ENCODE data around the gene PLK2. TPM values are rescaled to one million over a fixed set of nuclear protein-coding genes. Genes with fewer than 3 reads are reported as not detected.

PLK2 gene
- total and polyA plus RNA-seq, 7 donors, result 4.0 to 23.3 (median 7.2) TPM

GRCh38 chr5:58452566-58453258, 7.2 kb downstream of the PLK2 start:
- peaks cover 5 to 51% of the 10 kb centered on the region in 2 donors for H3K36me3 ChIP-seq (ENCODE audit: insufficient read depth in 1 of 2, low read depth in 1 of 2)
- no peak overlapping the region for H3K4me3 ChIP-seq
- 85 to 90% (median 88%) methylated on average over 3 of the region's 3 CpGs for WGBS, 3 donors
- no peaks in the 10 kb centered on the region for H3K27me3 ChIP-seq (ENCODE audit: insufficient read depth in 3 of 3, low read length in 2 of 3)
- ATAC-seq (no peak), DNase-seq (no peak)
- H3K27ac ChIP-seq, result no peak overlapping the region
- no peak for TF ChIP-seq CTCF (IDR thresholded peaks at IDR 0.05)
- intact Hi-C loops (cut with DNase I), result loop anchor here (10.0 kb wide), 2 partner anchors 188 to 198 kb away; no protein-coding TSS in a partner anchor
- H3K4me1 ChIP-seq, result peaks cover 7% of the 10 kb centered on the region
- no peaks in the 10 kb centered on the region for H3K9me3 ChIP-seq

GRCh38 chr5:58451732-58452565, 7.9 kb downstream of the PLK2 start:
- 86 to 90% (median 88%) methylated on average over 8 of the region's 8 CpGs for WGBS, 3 donors
- Histone ChIP-seq H3K9me3 (no peaks in the 10 kb centered on the region), H3K27ac (no peak overlapping the region), H3K4me1 (peaks cover 7% of the 10 kb centered on the region), H3K4me3 (no peak overlapping the region), H3K27me3 (ENCODE audit: insufficient read depth in 3 of 3, low read length in 2 of 3) (no peaks in the 10 kb centered on the region), H3K36me3 (ENCODE audit: insufficient read depth in 1 of 2, low read depth in 1 of 2) (peaks cover under 1 to 43% of the 10 kb centered on the region in 2 donors)
- DNase-seq (no peak), ATAC-seq (no peak)
- intact Hi-C loops (cut with DNase I), result loop anchor here (10.0 kb wide), 2 partner anchors 187 to 197 kb away; no protein-coding TSS in a partner anchor
- no peak for TF ChIP-seq CTCF (IDR thresholded peaks at IDR 0.05)

- H3K4me1 ChIP-seq, result peaks cover 7% of the 10 kb centered on the region
- intact Hi-C loops (cut with DNase I), result loop anchor here (10.0 kb wide), 2 partner anchors 186 to 196 kb away; no protein-coding TSS in a partner anchor
- DNase-seq (no peak), ATAC-seq (no peak)
- H3K27me3 ChIP-seq (ENCODE audit: insufficient read depth in 3 of 3, low read length in 2 of 3), result no peaks in the 10 kb centered on the region
- H3K4me3 ChIP-seq, result no peak overlapping the region
- H3K9me3 ChIP-seq, result no peaks in the 10 kb centered on the region
- 79 to 84% (median 81%) methylated on average over 10 of the region's 10 CpGs for WGBS, 3 donors
- no peak for TF ChIP-seq CTCF (IDR thresholded peaks at IDR 0.05)
- H3K36me3 ChIP-seq (ENCODE audit: insufficient read depth in 1 of 2, low read depth in 1 of 2), result peaks cover 0 to 34% of the 10 kb centered on the region in 2 donors
- no peak overlapping the region for H3K27ac ChIP-seq
Measured at GRCh38 chr5:58450811-58451629, 8.9 kb downstream of the PLK2 start.

- H3K27ac ChIP-seq, result no peak overlapping the region
- intact Hi-C loops (cut with DNase I), result loop anchor here (10.0 kb wide), 2 partner anchors 185 to 195 kb away; no protein-coding TSS in a partner anchor
Measured at GRCh38 chr5:58450018-58450417, 9.9 kb downstream of the PLK2 start.

More at GRCh38 chr5:58450018-58450417, 9.9 kb downstream of the PLK2 start:
- no peak overlapping the region for H3K4me3 ChIP-seq
- WGBS, 3 donors, result 81 to 87% (median 86%) methylated on average over 3 of the region's 3 CpGs
- no peak for TF ChIP-seq CTCF (IDR thresholded peaks at IDR 0.05)
- H3K36me3 ChIP-seq (ENCODE audit: insufficient read depth in 1 of 2, low read depth in 1 of 2), result peaks cover 0 to 24% of the 10 kb centered on the region in 2 donors
- H3K9me3 ChIP-seq, result no peaks in the 10 kb centered on the region
- DNase-seq (no peak), ATAC-seq (no peak)
- H3K4me1 ChIP-seq, result peaks cover 3% of the 10 kb centered on the region
- no peaks in the 10 kb centered on the region for H3K27me3 ChIP-seq (ENCODE audit: insufficient read depth in 3 of 3, low read length in 2 of 3)
